ENCODE data around the gene TMEM272. TPM values are rescaled to one million over a fixed set of nuclear protein-coding genes. Genes with fewer than 3 reads are reported as not detected.

Gene TMEM272
- total and polyA plus RNA-seq, 9 of the 15 experiments (the other 6 are each of a cell fraction or from before 2014, with no cell fraction given), result 0.04 to 0.16 (median 0.06) TPM; not detected in 2

DNA sequence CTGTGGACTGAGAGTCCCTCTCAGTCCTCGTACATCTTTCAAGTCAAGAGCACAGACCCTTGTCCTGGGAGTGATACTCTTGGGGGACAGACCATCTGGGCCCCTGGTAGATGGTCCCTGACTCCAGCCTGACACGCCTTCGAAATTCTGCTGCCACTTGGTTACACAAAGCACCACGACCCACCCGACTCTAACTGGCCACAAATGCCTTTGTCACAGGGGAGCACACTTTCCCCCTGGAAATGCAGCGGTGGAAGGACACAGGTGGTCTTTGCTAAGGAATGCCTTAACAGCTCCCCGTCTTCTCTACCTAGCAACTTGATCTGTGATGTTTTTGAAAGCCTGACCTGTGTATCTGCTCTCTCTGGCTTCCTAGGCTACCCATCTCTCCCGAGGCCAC lies 27.3 kb downstream of the TMEM272 start:
- in situ Hi-C loops (cut with MboI) (no loop called here), intact Hi-C loops (cut with micrococcal nuclease) (no loop called here)
- DNase-seq (ENCODE audit: extremely low read depth in 1 of 4, low spot score in 3 of 4) (no peak), FAIRE-seq (no peak), ATAC-seq (no peak)
- ChIA-PET CTCF (ENCODE audit: low intra/inter-chr PET ratio) (no interaction called here), POLR2A (no interaction called here)
- Histone ChIP-seq H3K9me3 (replicated peaks; ENCODE audit: control insufficient read depth, insufficient read depth, low read depth, low read length) (no peaks in the 10 kb centered on the region), H3K9ac (ENCODE audit: insufficient read depth in 1 of 2, low read depth in 2 of 2, low read length in 2 of 2) (no peak overlapping the region), H3K36me3 (ENCODE audit: control insufficient read depth, insufficient read depth, low read length) (no peaks in the 10 kb centered on the region), H3K9me1 (ENCODE audit: control insufficient read depth, insufficient read depth, low read length) (no peaks in the 10 kb centered on the region), H3K4me1 (replicated peaks in 1 of 2; ENCODE audit: control insufficient read depth in 2 of 2, insufficient read depth in 2 of 2, low read length in 2 of 2) (peaks cover 3 to 11% of the 10 kb centered on the region in 2 experiments; a peak in 3 of 5 replicates), H3K4me3 (no peak overlapping the region), H3K79me2 (ENCODE audit: control insufficient read depth, insufficient read depth, low read length) (no peaks in the 10 kb centered on the region), H3K4me2 (ENCODE audit: insufficient read depth, low read length) (no peak overlapping the region), H4K20me1 (replicated peaks; ENCODE audit: control insufficient read depth, insufficient read depth, low read length) (no peaks in the 10 kb centered on the region; the same call in 1 of the 2 replicates), H3K27ac (ENCODE audit: extremely low read depth, low read depth, low read length) (no peak overlapping the region), H3K27me3 (ENCODE audit: control insufficient read depth in 2 of 2, insufficient read depth in 2 of 2, low read length in 2 of 2) (peaks cover 3 to 34% of the 10 kb centered on the region in 2 experiments; a peak in 4 of 5 replicates), H2AFZ (ENCODE audit: low read depth, low read length) (no peak overlapping the region)
- TF ChIP-seq WHSC1 (IDR thresholded peaks at IDR 0.05; ENCODE audit: low read length), result no peak
- no peak for TF ChIP-seq ATF1 (CRISPR knock-in tag; IDR thresholded peaks at IDR 0.05)
- no peak for TF ChIP-seq ATF1 (tag; IDR thresholded peaks at IDR 0.05)
- TF ChIP-seq TAL1 (IDR thresholded peaks at IDR 0.05), result no peak
- TF ChIP-seq ELK3 (CRISPR knock-in tag; IDR thresholded peaks at IDR 0.05), result no peak
- no peak for TF ChIP-seq NCOA6 (IDR thresholded peaks at IDR 0.05)
- no peak for TF ChIP-seq MCM5 (IDR thresholded peaks at IDR 0.05; ENCODE audit: low read depth)
- no peak for TF ChIP-seq MYC (IDR thresholded peaks at IDR 0.05; ENCODE audit: low read depth, low read length)
- TF ChIP-seq MYC (CRISPR knock-in tag; IDR thresholded peaks at IDR 0.05; ENCODE audit: borderline replicate concordance, low read depth), result no peak
- TF ChIP-seq, protein P1, sequence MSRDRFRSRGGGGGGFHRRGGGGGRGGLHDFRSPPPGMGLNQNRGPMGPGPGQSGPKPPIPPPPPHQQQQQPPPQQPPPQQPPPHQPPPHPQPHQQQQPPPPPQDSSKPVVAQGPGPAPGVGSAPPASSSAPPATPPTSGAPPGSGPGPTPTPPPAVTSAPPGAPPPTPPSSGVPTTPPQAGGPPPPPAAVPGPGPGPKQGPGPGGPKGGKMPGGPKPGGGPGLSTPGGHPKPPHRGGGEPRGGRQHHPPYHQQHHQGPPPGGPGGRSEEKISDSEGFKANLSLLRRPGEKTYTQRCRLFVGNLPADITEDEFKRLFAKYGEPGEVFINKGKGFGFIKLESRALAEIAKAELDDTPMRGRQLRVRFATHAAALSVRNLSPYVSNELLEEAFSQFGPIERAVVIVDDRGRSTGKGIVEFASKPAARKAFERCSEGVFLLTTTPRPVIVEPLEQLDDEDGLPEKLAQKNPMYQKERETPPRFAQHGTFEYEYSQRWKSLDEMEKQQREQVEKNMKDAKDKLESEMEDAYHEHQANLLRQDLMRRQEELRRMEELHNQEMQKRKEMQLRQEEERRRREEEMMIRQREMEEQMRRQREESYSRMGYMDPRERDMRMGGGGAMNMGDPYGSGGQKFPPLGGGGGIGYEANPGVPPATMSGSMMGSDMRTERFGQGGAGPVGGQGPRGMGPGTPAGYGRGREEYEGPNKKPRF (IDR thresholded peaks at IDR 0.05; ENCODE audit: low read depth, low read length), result no peak
- no TSS peak for BruUV-seq (replicated peaks)
- 17% methylated on average over 7 of the region's 8 CpGs for WGBS (ENCODE audit: insufficient coverage, low coverage, missing lambda C conversion rate)
